Stimulated activated CD4-positive, alpha-beta T cell treated with anti-CD3 and anti-CD28 coated beads, TNF-alpha, amount 100 ng/mL, for 48 hours (primary cell): ENCODE data around the gene OR6Q1.

ENCODE experiments used
- DNase-seq, 3 donors: peaks; one replicate each; pipeline ENCODE4 v3.0.0-alpha.2; 2020; ENCODE audit warnings: low read depth in 3 of 3

OR6Q1 gene

DNA sequence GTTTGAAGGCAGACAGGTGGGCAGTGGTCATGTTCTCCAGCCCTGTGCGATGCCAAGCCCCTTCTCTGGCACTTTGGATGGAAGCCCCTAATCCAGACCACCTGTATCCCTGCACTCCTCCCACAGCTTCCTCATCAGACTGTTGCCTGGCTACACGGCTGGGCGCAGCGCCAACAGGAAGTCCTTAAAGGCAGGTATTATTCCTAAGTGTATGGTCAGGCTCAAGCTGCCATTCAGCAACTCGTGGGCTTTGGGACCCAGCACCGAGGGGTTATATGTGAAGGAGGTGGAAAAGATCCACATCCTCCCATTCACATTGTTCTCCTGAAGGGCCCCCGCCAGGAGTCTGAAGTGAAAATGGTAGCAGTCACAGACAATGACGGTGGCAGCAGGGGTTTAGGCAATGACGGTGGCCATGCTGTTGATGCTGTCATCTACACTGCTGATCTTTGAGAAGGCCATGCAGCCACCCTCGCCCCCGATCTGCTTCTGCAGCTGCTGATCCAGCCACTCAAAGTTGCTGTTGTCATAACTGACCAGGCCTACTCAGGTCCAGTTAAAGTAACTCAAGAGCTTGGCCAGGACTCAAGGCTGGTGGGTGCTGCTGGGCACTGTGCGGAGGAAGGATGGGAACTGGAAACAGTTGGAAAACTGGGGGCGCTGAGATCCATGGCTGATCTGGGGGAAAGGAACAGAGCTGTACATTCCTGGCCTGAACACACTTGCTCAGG is 27.7 kb downstream of the OR6Q1 start:
- DNase-seq, result no peak

DNA sequence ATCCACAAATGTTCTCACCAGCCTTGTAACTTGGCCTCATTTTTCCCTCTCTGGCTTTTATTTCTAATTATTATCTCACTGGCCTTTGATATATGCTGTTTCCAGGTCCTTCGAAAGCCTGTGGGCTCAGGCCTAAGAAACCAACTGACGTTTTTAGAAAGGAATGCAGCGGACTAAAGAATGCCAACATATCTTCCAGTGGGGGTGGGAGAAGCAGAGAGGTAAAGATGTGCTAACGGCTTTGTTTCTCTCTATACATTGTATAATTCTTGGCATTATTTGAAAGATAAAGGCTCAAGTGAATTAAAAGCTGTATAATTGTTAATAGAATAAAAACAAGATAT is 28.2 kb downstream of the OR6Q1 start:
- no peak for DNase-seq

DNA sequence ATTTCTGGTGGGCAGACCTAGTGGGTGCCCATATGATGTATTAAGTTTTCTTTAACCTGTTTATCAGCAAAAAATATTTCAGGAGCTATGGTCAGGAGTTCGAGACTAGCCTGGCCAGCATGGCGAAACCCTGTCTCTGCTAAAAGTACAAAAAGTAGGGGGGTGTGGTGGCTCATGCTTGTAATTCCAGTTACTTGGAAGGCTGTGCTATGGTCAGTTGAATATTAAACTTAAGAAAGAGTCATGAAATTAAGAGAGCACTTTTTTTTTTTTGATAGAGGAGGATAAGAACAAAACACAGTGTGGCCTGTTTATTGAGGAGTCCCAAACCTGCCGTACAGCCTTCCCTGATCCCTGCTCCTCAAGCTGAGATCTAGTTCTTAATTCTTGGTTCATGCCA is 29.8 kb downstream of the OR6Q1 start:
- no peak for DNase-seq

DNA sequence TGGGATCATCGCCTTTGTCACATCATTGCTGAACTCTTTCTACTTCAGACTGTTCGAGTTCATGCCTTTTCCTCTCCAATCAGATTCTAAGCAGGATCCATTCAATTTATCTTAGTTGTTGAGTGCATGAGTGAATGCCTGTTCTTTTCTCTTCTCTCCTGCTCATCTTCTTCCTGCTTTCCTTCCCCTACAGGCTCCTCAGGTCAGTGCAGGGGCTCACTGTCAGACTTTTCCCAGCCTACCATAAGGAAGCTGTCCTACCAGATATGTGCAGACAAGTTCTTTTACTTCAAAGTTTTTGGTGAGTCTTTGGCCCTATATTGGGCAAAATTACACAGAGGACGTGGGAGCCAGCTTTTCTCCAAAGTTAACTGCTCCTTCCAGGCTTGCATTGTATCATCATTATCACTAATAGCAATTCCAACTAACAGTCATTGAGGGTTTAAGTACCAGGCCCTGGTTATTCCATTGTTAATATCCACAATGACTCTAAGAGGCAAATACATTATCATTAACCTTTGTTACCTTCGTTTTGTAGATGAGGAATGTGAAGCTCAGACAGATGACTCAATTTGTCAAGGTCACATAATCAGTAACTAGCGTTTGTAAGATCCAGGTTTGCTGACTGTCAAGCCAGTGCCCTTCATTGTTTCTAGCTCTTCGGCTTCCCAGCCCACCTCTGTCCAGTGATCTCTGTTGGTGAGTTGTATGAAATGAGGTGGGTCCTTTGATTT is 30.4 kb downstream of the OR6Q1 start:
- no peak for DNase-seq

DNA sequence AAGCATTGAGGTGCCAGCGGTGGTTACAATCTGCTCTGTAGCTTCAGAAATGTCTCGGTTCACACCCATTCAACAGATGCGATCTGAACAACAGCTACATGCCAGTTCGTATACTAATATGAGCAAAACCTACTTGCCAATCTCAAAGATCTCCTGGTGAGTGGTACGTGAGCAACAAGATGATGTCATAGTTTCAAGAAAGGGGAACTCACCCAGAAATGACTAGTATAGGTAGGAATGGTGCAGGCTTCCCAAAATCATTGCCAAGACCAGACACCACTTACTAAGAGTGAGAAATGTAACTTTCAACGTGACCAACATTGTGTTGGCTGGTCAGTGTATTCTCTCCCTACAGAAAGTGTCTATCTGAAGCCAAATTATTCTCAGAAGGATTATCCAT is 31.1 kb downstream of the OR6Q1 start:
- DNase-seq, result no peak

DNA sequence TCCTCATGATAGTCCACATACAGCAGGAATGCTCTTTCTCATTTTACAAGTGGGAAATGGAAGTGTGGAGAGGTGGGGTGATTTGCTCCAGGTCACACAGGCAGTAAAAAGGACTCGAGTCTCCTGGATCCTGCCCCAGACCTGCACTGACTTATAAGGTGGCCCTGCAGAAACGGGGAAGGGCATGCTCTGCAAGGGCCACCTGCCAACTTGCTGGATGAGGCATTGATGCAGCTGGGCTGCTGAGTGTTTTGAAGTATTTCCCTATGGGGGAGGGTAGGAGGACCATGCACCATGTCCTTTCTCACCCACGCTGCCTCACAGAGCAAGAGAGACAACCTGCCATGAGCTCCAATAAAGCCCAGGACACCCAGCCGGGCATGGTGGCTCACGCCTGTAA is 36.9 kb downstream of the OR6Q1 start:
- DNase-seq, result no peak

DNA sequence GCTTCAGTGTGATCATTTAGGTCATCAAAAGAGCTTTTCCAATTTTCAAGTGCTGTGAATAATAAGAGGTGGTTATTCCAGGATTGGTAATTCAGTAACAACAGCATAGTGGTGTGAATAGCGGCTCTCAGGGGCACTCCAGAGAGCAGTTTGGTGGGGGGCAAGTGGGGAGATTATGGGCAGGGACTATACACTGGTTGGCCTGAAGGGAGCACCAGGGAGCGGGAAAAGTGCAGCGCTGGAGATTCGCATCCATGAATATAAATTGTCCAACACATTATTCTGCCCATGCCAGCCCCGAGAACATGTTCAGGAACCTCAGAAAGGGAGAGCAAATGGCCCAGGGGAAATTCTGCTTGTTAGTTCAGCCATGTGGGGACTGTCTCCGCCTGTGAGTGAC is 37.9 kb downstream of the OR6Q1 start:
- no peak for DNase-seq

DNA sequence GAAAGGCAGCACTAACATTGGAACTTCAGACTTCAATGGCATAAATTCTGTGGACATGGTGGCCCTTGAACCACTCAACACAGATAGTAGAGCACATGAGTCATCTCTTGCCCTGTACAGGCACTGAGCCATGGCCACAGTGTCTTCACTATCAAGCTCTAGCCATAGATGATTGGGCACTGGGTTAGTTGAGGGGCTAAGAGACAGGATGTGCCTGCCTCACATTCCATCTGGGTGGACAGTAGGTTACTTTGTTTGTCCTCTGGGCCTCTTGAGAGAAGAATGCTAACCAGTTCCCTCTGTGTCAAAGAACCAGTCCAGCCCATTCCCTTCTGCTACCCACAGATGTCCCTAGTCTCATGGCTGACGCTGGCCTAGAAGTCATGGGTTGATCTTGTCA is 39.8 kb downstream of the OR6Q1 start:
- no peak for DNase-seq

DNA sequence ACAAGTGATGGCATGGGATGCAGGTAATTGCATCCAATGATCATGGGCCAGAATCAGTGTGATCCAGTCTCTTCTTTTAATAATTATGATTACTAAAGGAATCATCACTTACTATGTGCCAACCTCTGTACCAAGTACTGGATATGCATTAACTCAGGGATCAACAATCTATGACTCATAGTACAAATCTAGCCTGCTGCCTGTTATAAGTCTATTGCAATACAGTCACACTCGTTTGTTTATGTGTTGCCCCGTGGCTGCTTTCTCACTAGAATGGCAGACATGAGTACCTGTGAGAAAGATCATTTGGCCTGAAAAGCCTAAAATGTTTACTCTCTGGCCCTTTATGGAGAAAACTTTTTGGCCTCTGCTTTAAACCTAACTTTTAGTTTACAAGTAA is 45.0 kb downstream of the OR6Q1 start:
- no peak for DNase-seq
